GM12878 (cell line): ENCODE data around the gene ATF4. TPM values are rescaled to one million over a fixed set of nuclear protein-coding genes. Genes with fewer than 3 reads are reported as not detected.

Experiments used
- BRCA1 ChIP-seq: IDR thresholded peaks from 2 replicates; pipeline ENCODE4 v1.6.1; 2011; ENCODE audit warnings: low read depth, low read length, improper control_type of control experiment
- CEBPB ChIP-seq, 2 experiments: fragments of 150-350 bp in 1 of 2; IDR thresholded peaks; 2 replicates each; pipeline ENCODE4 v1.6.1; 2012 to 2014; ENCODE audit warnings: low read depth in 2 of 2, low read length in 2 of 2, borderline replicate concordance in 1 of 2, inconsistent platforms in 1 of 2
- GABPA ChIP-seq: IDR thresholded peaks from 2 replicates; pipeline ENCODE4 v1.6.1; 2014; ENCODE audit warnings: antibody characterized with exemption, low read depth, mild to moderate bottlenecking, inconsistent platforms
- IRF4 ChIP-seq: IDR thresholded peaks from 2 replicates; pipeline ENCODE4 v1.6.1; 2011; ENCODE audit warnings: low read depth, low read length
- MYB ChIP-seq: fragments of 150-350 bp; IDR thresholded peaks from 2 replicates; pipeline ENCODE4 v1.6.1; 2014; ENCODE audit warnings: mild to moderate bottlenecking, low read depth, low read length, borderline replicate concordance
- NFYB ChIP-seq: IDR thresholded peaks from 2 replicates; pipeline ENCODE4 v1.6.1; 2011; ENCODE audit warnings: low read depth, mild to moderate bottlenecking, low read length, improper control_type of control experiment, moderate library complexity; ENCODE audit not compliant: insufficient read depth
- NR2F1 ChIP-seq: fragments of 450-650 bp; conservative IDR thresholded peaks from 2 replicates; pipeline ENCODE4 v1.6.1; 2017; ENCODE audit warnings: mild to moderate bottlenecking
- SUPT20H ChIP-seq: IDR thresholded peaks from 2 replicates; pipeline ENCODE4 v1.6.1; 2011; ENCODE audit warnings: low read depth, mild to moderate bottlenecking, low read length, moderate library complexity, borderline replicate concordance; ENCODE audit not compliant: control insufficient read depth
- ZBTB40 ChIP-seq: fragments of 450-650 bp; IDR thresholded peaks from 2 replicates; pipeline ENCODE4 v1.6.1; 2016; ENCODE audit warnings: mild to moderate bottlenecking, moderate library complexity, borderline replicate concordance
- ZNF217 ChIP-seq: fragments of 450-650 bp; IDR thresholded peaks from 2 replicates; pipeline ENCODE4 v1.6.1; 2017; ENCODE audit warnings: antibody characterized with exemption, mild to moderate bottlenecking
- ZSCAN29 ChIP-seq: fragments of 450-650 bp; IDR thresholded peaks from 2 replicates; pipeline ENCODE4 v1.6.1; 2017; ENCODE audit warnings: mild to moderate bottlenecking, moderate library complexity
- polyA plus RNA-seq, 11 experiments: library from polyadenylated mRNA; depleted of rRNA in 4 of 11; unstranded in 6 of 11; stranded (reverse) in 5 of 11; fragments of >200 nt; fragmentation: Nextera tagmentation in 4 of 11; fragmentation: Illumina TruSeq in 1 of 11; extraction: Ambion mirVana in 4 of 11; extraction: Trizol in 1 of 11; gene quantifications; 1 replicate in 1 of 11; 2 replicates in 10 of 11; pipeline versions ENCODE4 v1.2.1 to v1.2.3, GENCODE V29; 2011 to 2016; ENCODE audit warnings: inconsistent platforms in 2 of 11, missing spikeins in 2 of 11, low read depth in 1 of 11
- total RNA-seq, 4 experiments: library from RNA; depleted of rRNA in 3 of 4; stranded (reverse); fragments of >200 nt in 3 of 4; fragmentation: Illumina TruSeq in 1 of 4; extraction: Trizol in 1 of 4; gene quantifications; 2 replicates each; pipeline versions ENCODE4 v1.2.1 to v1.2.3, GENCODE V29; 2013 to 2021

ATF4 gene
- total and polyA plus RNA-seq, 10 of the 15 experiments (the other 5 are each of a cell fraction or from before 2014, with no cell fraction given): 88.3 to 605 (median 320) TPM

- TF ChIP-seq ZBTB40 (no peak), ZNF217 (no peak), NR2F1 (no peak), MYB (no peak), SUPT20H (no peak), ZSCAN29 (no peak), NFYB (no peak), IRF4 (no peak), GABPA (no peak), CEBPB (IDR thresholded peaks at IDR 0.05; ENCODE audit: borderline replicate concordance in 1 of 2, low read depth in 2 of 2, low read length in 2 of 2) (no peak), BRCA1 (no peak)
These were observed 33.8 kb downstream of the ATF4 start (continued) for GRCh38 chr22:39554151-39554550.
